A673 (cell line): ENCODE results near the gene PTPRK. TPM values are rescaled to one million over a fixed set of nuclear protein-coding genes. Genes with fewer than 3 reads are reported as not detected.

Source experiments
- BruUV-seq: library from RNA; stranded (reverse); fragments of 400-500 nt; replicated peaks from 2 replicates; lab custom pipeline; 2021; lab: Mats Ljungman, UMichigan
- CTCF ChIA-PET: fragments of 300-600 bp; sonication (Branson Sonifier 250); formaldehyde crosslinking; loops from one replicate; lab custom pipeline; 2022; ENCODE audit warnings: antibody characterized with exemption; lab: Charles Lee
- POLR2A ChIA-PET: fragments of 300-600 bp; sonication (Branson Sonifier 250); formaldehyde crosslinking; loops from one replicate; lab custom pipeline; 2022; ENCODE audit warnings: antibody characterized with exemption; ENCODE audit not compliant: low non-redundant PET; lab: Charles Lee
- DNase-seq: peaks from one replicate; pipeline ENCODE4 v3.0.0-alpha.2; 2015; ENCODE audit warnings: low spot score
- H3K27ac ChIP-seq: fragments of 200-600 bp; sonication (generic); 2 replicates; pipeline ENCODE4 v1.5.1; 2016; ENCODE audit warnings: mixed run types, low read depth, mild to moderate bottlenecking, mixed read lengths, antibody characterized with exemption, low read length; ENCODE audit not compliant: poor library complexity, severe bottlenecking
- H3K27me3 ChIP-seq: fragments of 200-600 bp; sonication (generic); replicated peaks from 2 replicates; pipeline ENCODE4 v1.6.1; 2017; ENCODE audit warnings: mixed run types, low read depth, mild to moderate bottlenecking, mixed read lengths, antibody characterized with exemption, low read length; ENCODE audit not compliant: insufficient read depth, poor library complexity
- H3K36me3 ChIP-seq: fragments of 200-600 bp; sonication (generic); 2 replicates; pipeline ENCODE4 v1.6.1; 2016; ENCODE audit warnings: mixed run types, mild to moderate bottlenecking, mixed read lengths, antibody characterized with exemption, low read length; ENCODE audit not compliant: insufficient read depth, poor library complexity, severe bottlenecking
- H3K4me1 ChIP-seq: fragments of 200-600 bp; sonication (generic); 2 replicates; pipeline ENCODE4 v1.6.1; 2017; ENCODE audit warnings: mixed run types, mild to moderate bottlenecking, mixed read lengths, antibody characterized with exemption, low read length; ENCODE audit not compliant: insufficient read depth, poor library complexity, severe bottlenecking
- H3K4me3 ChIP-seq: fragments of 200-600 bp; sonication (generic); 2 replicates; pipeline ENCODE4 v1.5.1; 2016; ENCODE audit warnings: low read depth, mixed run types, mild to moderate bottlenecking, mixed read lengths, low read length; ENCODE audit not compliant: poor library complexity, severe bottlenecking
- H3K9me3 ChIP-seq: fragments of 200-600 bp; sonication (generic); 2 replicates; pipeline ENCODE4 v1.6.1; 2016; ENCODE audit warnings: mixed run types, low read depth, mild to moderate bottlenecking, mixed read lengths, antibody characterized with exemption, low read length; ENCODE audit not compliant: poor library complexity, severe bottlenecking
- CTCF ChIP-seq: fragments of 300-800, 200-600 bp; sonication (generic); conservative IDR thresholded peaks from 2 replicates; pipeline ENCODE4 v1.5.1; 2017; ENCODE audit warnings: low read depth, mild to moderate bottlenecking, antibody characterized with exemption, low read length, moderate library complexity, mixed read lengths
- EZH2 ChIP-seq: fragments of 200-600 bp; sonication (generic); IDR thresholded peaks from 2 replicates; pipeline ENCODE4 v1.6.1; 2017; ENCODE audit warnings: borderline replicate concordance, low read depth, mild to moderate bottlenecking, mixed read lengths, antibody characterized with exemption, low read length; ENCODE audit not compliant: poor library complexity, severe bottlenecking
- intact Hi-C: fragments of 100-400 bp; cut with micrococcal nuclease; formaldehyde crosslinking; loops from one replicate; pipeline ENCODE4 v1.10.0; 2022; ENCODE audit not compliant: unreplicated experiment
- total RNA-seq: library from RNA; stranded (reverse); gene quantifications from 2 replicates; pipeline ENCODE4 v1.2.3, GENCODE V29; 2021

The PTPRK gene
- total RNA-seq, 1 experiment from 2014 or later: 77.3 TPM

- H3K9me3 ChIP-seq: no peaks in the 10 kb centered on the region
- TF ChIP-seq EZH2: no peak
- no peak for TF ChIP-seq CTCF
- intact Hi-C loops: no loop called here
- H3K27ac ChIP-seq: no peak overlapping the region
- ChIA-PET CTCF (interaction anchor here (0.6 kb wide), 1 partner anchor 249 kb away, joined by 3 read pairs; no protein-coding TSS in a partner anchor), POLR2A (no interaction called here)
- no peaks in the 10 kb centered on the region for H3K27me3 ChIP-seq
- H3K4me3 ChIP-seq: no peak overlapping the region
- no peak for DNase-seq
- BruUV-seq: no TSS peak
- no peaks in the 10 kb centered on the region for H3K36me3 ChIP-seq
- no peaks in the 10 kb centered on the region for H3K4me1 ChIP-seq
Measured at GRCh38 chr6:128400875-128401274, 119.5 kb downstream of the PTPRK start.

DNA sequence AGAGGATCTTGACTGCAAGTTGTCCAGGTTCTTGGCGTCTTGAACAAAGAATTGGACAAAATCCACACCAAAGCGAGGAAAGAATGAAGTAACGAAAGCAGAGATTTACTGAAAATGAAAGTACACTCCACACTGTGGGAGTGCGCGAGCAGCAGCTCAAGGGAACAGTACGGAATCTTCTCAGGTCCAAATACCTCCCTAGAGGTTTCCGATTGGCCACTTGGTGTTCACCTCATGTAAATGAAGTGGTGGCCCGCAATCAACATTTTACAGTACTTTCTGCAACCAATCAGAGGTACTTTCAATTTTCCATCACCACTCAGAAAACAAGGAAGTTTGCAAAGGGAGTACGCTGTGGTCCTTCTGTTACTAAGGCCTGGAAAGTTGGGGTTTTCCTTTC is 122.4 kb downstream of the PTPRK start:
- H3K27me3 ChIP-seq: no peaks in the 10 kb centered on the region
- H3K27ac ChIP-seq: no peak overlapping the region
- no peak for TF ChIP-seq EZH2
- TF ChIP-seq CTCF: no peak
- intact Hi-C loops: no loop called here
- no peaks in the 10 kb centered on the region for H3K4me1 ChIP-seq
- CTCF ChIA-PET: no interaction called here
- no peaks in the 10 kb centered on the region for H3K9me3 ChIP-seq
- no peak overlapping the region for H3K4me3 ChIP-seq
- BruUV-seq: no TSS peak
- DNase-seq: no peak
- no peaks in the 10 kb centered on the region for H3K36me3 ChIP-seq
- POLR2A ChIA-PET: no interaction called here

GRCh38 chr6:128395596-128395995 is 124.8 kb downstream of the PTPRK start:
- ChIA-PET CTCF (no interaction called here), POLR2A (no interaction called here)
- no peaks in the 10 kb centered on the region for H3K27me3 ChIP-seq
- H3K4me3 ChIP-seq: no peak overlapping the region
- BruUV-seq: no TSS peak
- TF ChIP-seq EZH2 (no peak), CTCF (no peak)
- peaks cover 1% of the 10 kb centered on the region for H3K4me1 ChIP-seq
- H3K9me3 ChIP-seq: no peaks in the 10 kb centered on the region
- no peaks in the 10 kb centered on the region for H3K36me3 ChIP-seq
- H3K27ac ChIP-seq: no peak overlapping the region
- DNase-seq: no peak
- intact Hi-C loops: no loop called here
